A172 (cell line): ENCODE measurements around the gene COX6A1. TPM values are rescaled to one million over a fixed set of nuclear protein-coding genes. Genes with fewer than 3 reads are reported as not detected.

Source experiments
- DNase-seq: peaks from one replicate; pipeline ENCODE4 v3.0.0-alpha.2; 2015; ENCODE audit warnings: low spot score
- total RNA-seq: library from RNA; depleted of rRNA; stranded (reverse); fragments of >200 nt; shearing (Covaris generic); gene quantifications from 2 replicates; pipeline ENCODE4 v1.2.3, GENCODE V29; 2014; rRNA removed

Gene COX6A1
- 636 and 726 TPM in 2 replicates for total RNA-seq

DNA sequence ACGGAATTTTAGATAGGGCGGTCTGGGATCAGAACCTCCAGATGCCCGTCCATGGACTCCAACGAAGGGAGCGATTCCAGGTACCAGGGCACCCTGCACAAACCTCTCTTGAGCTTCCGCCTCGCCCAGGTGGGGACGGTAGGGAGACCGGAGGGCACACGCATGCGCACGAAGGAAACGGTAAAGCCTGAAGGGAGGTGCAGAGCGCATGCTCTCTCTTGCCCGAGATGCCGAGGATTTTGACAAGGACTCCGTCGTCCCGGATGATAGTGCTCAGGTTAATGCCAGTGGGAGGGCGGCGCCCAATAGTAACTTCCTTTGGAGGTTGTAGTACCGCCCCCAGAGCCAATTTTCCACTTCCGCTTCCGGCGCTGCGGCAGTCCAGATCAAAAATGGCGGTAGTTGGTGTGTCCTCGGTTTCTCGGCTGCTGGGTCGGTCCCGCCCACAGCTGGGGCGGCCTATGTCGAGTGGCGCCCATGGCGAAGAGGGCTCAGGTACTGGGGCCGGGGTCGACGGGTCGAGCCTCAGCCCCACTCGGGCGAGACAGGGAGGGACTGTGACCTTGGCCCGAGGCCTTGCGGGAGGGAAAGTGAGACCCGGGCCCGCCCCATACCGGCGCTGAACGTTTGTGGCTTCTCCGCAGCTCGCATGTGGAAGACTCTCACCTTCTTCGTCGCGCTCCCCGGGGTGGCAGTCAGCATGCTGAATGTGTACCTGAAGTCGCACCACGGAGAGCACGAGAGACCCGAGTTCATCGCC is at the start of gene COX6A1:
COX6A1 (plus strand) TSS at position 379 of the 760 bp plus-strand sequence; CDS start at position 393, 14 bp downstream.
- DNase-seq = peak; percentile 99

DNA sequence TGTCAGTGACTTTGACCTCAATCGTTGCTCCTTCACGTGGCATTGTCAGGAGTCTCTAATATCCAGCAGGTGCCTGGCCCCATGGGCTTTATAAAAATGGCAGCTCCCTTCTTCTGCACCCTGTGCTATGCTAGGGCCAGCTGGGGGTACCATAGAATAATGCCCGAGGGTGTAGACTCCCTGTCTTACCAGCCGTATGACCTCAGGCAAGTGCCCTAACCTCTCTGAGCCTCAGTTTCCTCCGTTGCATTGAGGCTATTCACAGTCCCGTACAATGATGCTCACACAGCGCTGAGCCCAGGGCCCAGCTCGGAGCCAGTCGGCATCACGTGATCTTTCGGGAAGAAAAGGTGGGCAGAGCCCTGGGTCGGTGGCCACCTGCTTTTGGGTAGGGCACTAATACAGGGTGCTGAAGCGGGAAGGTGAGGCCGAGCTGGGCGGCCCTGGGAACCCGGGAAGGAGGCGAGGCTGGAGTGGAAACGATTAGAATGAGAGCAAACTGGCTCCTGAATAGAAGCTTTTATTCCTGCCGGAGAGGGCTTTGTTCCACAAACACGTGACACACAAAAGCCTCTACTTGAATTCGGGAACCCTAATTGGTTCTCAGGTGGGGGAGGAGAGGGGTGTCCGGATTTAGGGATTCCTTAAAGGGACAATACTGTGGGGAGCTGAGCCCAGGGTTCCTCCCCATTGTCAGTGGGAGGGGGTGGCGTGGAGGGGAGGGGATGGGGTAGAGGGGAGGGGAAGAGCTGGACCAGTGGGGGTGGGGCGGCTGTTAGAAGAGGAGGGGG is 49.0 kb upstream of the COX6A1 start:
- DNase-seq = no peak

DNA sequence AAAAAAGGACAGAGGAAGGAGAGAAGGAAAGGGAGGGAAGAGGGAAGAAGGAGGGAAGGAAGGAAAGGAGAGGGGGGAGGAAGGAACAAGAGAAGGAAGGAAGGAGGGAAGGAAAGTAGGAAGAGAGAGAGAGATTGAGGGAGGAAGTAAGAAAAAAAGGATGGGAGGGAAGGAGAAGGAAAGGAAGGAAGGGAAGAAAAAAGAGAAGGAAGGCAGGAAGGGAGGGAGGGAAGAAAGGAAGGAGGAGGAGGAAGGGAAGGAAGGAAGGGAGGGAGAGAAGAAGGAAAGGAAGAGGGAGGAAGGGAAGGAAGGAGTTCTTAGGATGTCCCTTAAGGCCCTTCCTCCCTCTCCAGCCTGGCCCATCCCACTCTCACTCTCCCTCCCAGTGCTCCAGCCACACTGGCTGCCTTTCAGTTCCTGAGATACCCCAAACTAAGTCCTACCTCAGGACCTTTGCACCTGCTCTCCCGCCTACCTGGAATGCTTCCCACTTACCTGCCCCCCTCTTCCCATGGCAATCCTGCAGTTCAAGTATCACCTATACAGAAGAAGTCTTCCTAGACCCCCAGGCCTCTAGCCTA is 47.3 kb upstream of the COX6A1 start:
- no peak for DNase-seq

DNA sequence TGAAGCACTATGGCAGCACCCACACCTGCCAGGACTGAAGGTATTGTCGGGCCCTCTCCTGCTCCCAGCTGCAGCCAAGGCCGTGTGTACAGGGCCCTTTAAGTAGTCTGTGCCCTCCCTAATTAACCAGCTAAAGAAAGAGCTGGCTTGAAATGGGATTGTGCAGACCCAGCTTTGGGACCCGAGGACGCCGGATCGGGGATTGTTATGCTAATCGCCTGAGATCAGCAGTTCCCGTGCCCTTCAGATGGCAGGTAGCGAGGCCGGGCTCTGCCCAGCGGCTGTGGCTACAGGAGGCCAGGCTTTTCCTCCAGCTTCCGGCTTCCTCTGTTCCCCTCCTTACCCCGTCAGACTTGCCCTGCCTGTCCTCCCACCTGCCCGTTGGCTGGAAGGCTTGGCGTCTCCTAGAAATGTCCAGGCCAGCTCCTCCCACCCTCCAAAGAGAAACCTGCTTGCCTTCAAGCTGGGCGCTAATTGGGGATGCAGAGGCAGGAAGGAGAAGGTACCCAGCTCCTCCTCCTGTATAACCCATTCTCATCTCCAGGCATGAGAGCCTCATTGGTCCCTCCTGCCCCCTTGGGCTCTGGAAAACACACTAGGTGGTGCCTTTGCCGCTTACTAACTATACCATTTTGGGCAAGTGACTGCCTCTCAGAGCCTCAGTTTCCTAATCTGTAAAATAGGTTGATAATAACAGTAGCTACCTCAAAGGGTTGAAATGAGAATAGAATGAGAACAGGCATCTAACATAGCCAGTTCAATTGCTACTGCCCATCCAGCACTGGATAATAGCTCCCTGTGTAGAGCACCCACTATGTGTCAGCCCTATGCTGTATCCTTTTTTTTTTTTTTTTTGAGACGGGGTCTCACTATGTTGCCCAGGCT is 43.2 kb upstream of the COX6A1 start:
- no peak for DNase-seq

DNA sequence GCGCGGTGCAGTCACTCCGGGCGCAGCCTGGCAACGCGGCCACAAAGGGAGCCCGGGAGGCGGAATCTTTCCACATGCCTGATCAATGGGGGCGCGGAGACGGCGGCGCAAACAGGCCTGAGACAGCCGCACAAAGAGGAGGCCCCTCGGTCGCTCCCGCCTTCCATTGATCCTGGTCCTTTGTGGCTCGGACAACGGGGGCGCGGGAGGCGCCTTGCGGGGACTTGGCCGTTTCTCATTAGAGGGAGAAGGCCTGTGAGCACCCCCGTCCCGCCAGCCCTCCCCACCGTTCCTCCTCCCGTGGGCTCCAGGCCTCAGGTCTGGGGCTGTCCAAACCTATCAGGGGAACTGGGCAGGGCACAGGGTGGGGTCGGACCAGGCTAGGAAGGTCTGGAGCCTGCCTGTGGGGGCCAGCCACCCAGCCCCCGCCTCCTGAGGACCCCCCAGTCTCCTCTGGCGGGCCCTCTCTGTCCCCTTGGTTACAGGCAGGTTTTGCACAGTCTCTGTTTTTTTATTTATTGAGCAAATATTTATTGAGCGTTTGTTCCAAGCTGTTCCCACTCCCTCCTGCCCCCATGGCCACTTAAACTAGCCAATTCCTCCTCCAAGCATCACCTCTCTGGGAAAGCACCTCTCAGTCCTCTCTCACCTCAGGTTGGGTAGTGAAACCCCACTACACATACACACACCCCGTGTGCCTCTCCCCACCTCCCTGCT is 39.9 kb upstream of the COX6A1 start:
- DNase-seq = no peak

DNA sequence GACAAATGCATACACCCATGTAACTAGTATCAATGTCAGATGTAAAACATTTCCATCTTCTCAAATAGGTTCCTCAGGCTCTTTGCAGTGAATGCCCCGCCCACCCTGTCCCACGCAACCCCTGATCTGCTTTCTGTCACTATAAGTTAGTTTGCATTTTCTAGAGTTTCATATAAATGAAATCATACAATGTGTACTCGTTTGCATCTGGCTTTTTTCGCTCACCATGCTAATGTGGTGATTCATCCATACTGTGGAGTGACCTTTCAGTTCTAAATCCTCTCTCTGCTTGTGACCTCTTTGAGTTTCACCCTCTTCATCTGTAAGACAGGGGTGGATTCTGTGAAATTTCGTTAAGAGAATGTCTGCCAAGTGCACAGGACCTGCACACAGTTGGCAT is 38.4 kb upstream of the COX6A1 start:
- peak; percentile 20 for DNase-seq

DNA sequence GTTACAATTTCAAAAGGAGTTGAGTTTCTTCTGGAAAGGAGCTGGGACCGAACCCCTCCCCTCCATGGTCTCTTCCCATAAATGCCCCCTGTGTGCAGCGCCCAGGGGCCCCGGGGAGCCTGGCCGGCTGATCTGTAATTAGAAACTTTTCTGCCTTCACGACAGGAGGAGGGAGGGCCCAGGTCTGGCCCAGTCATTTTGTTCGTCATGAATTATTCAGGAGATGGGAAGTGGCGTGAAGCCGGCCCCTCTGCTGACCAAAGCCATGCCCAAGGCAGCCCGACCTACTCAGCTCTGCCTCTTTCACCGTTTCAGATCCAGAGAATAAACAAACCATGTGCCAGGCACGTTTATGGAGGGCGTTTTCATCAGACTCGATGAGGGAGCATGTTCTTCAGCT is 35.7 kb upstream of the COX6A1 start:
- DNase-seq = no peak

DNA sequence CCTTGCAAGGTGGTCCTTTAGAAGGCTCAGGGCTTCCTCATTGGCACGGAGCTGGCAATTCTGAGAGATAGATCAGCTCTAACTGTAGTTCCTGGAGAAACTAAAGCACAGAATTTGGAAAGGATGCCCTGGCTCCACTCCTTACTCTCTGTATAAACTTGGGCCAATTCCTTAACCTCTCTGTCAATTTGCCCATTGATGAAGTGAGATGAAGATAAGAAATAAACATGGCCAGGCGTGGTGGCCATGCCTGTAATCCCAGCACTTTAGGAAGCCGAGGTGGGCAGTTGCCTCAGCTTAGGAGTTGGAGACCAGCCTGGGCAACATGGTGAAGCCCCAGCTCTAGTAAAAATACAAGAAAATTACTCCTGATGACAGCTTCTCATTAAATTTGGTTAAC is 34.0 kb upstream of the COX6A1 start:
- DNase-seq = no peak

DNA sequence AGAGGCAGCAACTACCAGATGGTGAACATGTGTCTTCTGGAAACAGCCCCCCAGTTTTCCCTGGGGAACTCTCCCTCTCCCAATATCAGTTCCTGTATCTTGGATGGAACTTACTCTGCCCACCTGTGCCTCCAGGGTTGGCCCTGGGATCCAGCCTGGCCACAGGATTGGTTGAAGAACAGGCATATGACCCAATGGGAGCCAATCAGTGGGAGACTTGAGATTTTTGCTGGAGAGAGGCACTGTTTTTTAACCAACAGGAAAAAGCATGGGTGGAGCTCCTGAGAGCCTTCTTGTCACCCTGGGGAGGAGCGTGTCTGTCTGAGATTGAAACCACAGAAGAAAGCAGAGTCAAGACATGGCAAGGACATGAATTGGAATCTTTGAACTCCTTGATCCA is 33.6 kb upstream of the COX6A1 start:
- DNase-seq = no peak

DNA sequence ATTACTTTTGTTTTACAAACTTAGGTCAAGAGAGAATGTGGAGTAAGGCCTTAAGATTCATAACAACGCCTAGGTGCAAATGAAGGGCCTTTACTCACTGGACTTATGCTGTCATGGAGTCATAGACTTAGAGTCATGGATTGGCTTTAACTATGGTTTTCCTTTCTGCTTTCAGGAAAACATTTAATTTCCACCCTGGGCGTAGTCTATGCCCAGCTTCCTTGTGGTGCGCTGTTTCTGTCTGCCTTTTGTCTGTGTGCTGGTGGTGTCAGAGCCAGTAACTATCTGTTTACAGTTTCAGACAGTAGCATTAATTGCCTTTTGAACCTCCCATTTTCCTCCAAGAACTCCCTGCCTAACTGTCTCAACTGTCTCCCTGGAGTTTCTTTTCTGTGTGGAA is 31.8 kb upstream of the COX6A1 start:
- DNase-seq = no peak

DNA sequence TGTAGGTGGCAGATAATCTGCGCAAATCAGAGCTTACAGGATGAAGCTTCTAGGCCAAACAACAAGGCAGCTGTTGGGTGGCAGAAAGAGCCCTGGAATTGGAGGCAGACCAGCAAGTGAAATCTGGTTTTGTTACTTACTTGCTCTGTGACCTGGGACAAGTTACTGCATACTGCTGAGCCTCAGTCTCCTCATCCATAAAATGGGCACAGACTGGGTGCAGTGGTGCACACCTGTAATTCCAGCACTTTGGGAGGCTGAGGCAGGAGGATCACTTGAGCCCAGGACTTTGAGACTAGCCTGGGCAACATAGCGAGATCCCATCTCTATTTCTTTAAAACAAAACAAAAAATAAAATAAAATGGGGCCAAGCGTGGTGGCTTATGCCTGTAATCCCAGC is 31.4 kb upstream of the COX6A1 start:
- DNase-seq = no peak

DNA sequence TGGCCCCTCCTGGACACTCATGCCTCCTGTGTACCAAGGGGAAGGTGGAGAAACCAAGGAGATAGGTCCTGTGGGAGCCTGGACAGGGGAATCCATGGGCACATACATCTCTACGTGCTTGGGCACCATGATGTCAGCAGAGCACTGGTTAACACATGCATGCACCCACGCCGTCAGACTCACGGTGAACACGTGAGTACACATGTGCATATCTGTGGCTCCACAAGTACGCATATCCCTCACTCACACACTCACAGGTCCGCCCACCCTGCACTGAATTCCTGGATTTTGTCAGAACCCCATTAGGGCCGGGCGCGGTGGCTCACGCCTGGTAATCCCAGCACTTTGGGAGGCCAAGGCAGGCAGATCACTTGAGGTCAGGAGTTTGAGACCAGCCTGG is 29.1 kb upstream of the COX6A1 start:
- no peak for DNase-seq

DNA sequence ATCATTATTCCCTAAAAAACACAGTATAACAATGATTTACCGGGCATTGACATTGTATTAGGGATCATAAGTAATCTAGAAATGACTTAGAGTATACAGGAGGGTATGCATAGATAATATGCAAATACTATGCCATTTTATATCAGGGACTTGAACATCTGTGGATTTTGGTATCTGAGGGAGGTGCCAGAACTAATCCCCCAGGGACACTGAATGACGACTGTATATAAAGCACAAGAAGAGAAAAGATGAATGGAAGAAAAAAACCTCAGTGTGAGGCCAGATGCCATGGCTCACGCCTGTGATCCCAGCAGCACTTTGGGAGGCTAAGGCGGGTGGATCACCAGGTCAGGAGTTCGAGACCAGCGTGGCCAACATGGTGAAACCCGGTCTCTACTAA is 25.5 kb upstream of the COX6A1 start:
- no peak for DNase-seq

DNA sequence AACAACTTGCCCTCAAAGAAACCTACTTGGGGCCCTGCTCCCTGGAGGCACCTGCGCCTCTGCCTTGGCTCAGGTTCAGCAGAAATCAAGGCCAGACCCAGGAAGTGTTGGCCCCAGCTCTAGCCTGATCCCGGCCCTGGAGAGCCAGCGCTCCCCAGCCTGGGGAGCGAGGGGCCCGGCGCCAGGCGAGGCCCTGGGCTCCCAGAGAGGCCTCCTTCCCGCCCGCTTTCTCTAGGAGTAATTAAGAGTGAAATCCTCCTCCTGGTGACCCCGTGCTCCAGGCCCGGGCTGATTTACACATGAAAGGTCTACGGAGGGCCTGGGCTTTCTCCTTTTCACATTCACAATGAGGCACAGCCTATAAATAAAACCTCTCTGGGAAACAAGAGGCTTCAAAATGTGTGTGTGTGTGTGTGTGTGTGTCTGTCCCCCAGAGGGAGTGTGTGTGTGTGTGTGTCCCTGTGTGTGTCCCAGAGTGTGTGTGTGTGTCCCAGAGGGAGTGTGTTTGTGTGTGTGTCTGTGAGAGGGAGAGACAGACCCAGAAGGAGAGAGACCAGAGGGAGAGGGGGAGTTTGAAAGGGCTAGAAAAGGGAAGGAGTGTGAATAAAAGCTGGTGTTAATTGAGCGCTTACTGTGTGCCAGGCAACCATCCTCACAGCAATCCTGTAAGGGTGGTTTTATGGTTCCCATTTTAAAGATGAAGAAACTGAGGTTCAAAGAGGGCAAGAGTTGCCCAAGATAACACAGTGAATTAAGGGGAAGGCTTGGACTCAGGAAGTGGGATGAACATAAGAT is 23.8 kb upstream of the COX6A1 start:
- no peak for DNase-seq

DNA sequence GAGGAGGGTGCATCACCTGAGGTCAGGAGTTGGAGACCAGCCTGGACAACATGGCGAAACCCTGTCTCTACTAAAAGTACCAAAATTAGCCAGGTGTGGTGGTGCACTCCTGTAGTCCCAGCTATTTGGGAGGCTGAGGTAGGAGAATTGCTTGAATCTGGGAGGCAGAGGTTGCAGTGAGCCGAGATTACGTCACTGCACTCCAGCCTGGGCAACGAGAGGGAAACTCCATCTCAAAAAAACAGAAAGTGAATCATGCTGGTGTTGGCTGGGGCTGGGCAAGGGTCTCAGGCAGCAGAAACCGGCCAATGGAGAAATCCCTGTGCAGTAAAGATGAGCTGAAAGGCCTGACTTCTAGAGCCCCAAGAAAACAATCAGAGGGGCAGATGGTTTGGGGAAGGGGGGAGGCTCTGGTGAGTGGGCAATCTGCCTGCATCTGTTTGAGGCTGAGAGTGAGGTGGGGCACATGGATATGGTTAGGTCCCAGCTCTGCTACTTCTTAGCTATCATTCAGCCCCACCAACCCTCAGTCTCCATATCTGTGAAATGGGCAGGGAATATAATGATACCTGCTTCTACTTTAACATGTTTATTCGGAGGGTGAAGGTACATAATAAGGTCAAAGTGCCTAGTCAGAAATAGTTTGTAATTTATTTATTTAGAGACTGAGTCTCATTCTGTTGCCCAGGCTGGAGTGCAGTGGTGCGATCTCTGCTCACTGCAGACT is 21.3 kb upstream of the COX6A1 start:
- no peak for DNase-seq

DNA sequence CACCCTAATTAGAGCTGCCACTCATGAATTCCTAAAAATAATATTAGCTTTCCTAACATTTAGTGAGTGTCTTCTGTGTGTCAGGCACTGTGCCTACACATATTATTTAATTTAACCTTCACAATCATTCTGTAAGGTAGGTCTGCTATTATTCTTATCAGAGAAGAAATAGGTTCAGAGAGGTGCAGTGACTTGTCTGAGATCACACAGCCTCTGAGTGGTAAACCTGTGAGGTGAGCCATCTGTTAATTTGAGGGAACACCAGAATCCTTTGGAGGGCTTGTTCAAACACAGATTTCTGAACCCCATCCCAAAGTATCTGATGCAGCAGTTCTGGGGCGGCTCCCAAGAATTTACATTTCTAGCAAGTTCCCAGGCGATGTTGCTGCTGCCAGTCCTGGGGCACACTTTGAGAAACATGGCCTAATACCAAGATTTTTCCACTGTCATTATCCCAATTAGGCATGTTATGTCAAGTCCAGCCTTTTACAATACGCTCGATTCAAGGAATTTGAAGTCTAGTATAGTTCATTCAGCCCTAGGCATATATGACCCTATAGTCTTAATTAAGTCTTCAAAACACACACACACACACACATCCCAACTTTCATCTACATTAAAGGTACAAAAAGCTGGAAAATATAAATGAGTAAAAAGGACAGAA is 19.9 kb upstream of the COX6A1 start:
- no peak for DNase-seq

DNA sequence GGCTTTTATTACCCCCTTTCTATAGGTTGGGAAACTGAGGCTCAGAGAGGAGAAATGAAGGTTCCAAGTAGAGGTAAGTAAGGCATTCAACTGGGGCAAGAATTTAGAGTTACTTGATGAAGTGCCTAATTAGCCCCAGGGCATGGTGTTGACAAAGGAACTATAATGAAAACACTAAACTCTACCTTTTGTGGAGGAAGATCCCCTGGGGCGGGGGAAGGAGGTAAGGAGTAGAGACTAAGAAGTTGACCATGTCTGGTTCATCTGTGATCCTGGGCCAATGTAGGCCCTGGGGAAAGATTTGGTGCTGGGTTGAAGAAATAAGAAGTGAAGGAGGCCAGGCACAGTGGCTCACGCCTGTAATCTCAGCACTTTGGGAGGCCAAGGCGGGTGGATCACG is 16.2 kb upstream of the COX6A1 start:
- DNase-seq = no peak

DNA sequence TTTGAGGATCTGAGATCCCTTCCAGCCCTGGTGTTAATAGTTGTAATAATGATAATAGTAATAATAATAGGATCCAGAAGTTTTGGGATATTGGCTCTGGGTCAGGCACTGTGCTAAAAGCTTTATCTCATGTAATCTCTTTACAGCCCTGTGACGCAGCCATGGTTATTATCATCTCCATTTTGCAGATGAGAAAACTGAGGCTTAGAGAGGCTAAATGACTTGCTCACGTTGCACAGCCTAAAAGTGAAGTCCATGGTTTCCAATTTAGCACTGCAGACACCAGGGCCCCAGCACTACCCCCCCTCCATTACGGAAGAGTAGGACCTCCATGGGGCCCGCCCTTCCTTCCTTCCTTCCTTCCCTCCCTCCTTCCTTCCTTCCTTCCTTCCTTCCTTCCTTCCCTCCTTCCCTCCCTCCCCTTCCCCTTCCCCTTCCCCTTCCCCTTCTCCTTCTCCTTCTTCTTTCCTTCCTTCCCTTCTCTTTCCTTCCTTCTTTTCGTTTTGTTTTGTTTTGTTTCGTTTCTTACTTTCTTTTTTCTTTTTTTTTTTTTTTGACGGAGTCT is 14.9 kb upstream of the COX6A1 start:
- no peak for DNase-seq

DNA sequence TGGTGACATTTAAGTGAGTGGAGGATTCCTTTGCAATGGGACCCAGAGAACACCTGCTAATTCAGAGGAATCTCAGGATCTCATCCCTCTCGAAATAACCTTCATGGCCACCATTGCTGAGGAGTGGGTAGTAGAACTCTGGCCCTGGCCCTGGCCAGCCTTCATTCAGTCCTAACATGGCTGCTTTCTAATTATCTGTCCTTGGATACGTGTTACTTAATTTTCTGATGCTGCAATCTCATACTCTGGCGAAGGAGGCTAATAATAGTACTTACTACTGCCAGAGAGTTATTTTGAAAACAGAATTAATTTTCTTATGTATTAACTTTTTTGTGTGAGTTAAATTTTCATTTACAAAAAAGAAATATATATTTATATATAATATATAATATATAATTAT is 12.1 kb upstream of the COX6A1 start:
- no peak for DNase-seq
